Stimulated activated naive CD8-positive, alpha-beta T cell treated with anti-CD3 and anti-CD28 coated beads, Interleukin-15, Interleukin-2, amounts not matched to agents 100 U/mL and 50 U/mL, for 24 hours (primary cell): ENCODE measurements around the gene IGF1R.
"Not testable (repeated sequence)": the region's sequence is repeated elsewhere in the genome, so short reads cannot be mapped to it uniquely, and the experiment has no call there.

ENCODE experiments used
- ATAC-seq: fragments of 150-1000 bp; cut with Tn5 transposase; one replicate; pipeline ENCODE4 v1.10.0; 2021
- DNase-seq: peaks from one replicate; pipeline ENCODE4 v3.0.0; 2021

Gene IGF1R

DNA sequence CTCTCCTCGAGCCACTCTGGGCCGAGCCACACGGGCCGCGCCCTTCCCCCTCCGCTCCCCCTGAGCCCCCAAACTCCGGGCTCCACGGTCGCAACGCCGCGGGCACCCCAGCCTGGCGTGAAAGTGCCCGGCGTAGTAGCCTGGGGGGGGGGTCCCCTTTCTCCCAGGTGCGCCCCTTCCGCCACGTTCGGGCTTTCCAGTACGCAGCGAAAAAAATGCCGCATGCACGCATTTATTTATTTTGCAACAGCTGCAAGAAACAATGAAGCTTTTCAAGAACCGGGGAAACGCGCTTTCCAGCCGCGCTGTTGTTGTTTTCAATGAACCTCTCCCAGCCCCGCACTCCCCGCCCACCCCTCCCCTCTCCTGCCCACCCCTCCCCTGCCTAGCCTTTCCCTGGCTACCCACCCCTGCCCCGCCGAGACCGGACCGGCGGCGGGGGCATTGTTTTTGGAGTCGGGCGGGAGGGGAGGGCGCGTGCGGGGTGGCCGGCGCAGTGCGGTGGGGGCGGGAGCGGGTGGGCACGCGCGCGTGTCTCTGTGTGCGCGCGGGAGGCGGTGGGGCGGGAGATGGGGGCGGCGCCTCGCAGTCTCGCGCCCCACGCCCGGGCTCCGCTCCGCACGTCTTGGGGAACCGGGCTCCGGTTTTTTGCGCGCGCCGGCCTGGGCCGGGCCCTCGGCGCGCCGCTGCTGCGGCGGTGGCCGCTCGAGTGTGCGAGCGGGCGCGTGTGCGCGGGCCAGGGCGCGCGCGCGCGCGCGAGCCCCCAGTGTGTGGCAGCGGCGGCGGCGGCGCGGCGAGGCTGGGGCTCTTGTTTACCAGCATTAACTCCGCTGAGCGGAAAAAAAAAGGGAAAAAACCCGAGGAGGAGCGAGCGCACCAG is at the start of gene IGF1R:
IGF1R (plus strand) TSS at position 766 of the 880 bp plus-strand sequence. CDS start 1,043 bp downstream, outside the sequence.
- peak; percentile 72 for ATAC-seq
- peak; percentile 88 for DNase-seq

DNA sequence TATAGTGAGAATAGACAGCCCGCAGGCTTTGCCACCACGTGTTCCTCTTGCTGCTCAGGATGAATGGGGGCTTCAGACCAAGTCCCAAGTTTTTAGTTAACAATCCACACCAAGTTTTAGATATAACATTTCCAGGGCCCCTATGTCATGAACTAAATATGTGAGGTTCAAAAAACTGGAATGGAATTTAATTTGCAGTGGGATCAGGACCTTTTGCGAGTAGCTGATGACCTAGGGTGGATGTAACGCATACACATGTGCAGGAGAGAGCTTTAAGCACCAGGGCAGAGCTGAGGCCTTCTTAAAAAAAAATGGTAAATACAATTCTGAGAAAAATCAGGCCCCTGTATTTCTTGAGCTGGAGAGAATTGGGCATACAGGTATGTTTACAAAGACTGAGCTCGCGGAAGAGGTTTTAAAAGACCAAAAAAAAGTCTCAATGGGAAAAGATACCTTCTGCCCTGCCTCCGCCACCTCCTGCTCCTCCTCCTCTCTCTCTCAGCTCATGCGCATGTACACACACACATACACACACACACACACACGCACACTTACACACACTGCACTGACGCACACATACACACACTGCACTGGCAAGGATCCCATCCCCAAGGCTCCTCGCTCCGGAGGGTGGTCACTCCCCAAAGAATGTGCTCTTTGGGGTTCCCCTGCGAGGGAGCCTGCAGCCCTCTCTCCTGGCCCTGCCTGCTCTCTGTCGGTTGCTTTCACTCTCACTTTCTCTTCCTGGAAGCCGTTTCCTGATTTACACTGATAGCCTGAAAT is 48.2 kb upstream of the IGF1R start:
- peak; percentile 94 for ATAC-seq

GRCh38 chr15:98604983-98605382 is 43.4 kb upstream of the IGF1R start:
- DNase-seq (no peak), ATAC-seq (no peak)

More for the DNA sequence above, 48.2 kb upstream of the IGF1R start:
- DNase-seq: peak; percentile 51

DNA sequence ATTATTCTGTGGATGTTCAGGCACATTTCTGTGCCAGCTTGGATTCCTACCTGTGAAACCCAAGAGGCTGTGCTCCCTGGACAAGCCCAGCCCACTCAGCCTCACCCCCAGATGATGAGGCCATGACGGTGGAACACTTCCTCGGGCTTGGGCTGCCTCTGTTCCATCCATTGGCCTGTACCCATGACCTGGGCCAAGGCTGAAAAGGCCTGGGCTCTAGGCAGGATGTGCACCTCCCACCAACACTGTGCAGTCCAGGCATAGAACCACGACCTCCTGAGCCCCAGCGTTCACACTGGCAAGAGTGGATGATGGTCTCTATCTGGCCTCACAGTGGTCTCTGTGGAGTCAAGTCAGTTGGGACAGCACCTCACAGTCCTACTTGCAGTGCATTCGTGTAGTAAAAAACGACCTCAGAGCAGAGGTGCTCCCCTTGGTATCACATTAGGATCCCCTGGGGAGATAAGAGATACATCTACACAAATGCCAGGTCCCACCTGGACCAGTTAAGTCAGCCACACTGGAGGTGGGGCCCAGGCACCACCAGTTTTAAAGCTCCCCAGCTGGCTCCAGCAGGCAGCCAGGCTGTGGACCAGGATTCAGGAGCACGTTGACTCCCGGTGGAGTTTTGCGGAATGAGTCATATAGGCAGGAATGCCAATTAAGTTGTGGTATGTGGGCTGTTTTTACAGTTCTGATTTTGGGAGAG is 39.0 kb upstream of the IGF1R start:
- no peak for DNase-seq
- peak; percentile 36 for ATAC-seq

DNA sequence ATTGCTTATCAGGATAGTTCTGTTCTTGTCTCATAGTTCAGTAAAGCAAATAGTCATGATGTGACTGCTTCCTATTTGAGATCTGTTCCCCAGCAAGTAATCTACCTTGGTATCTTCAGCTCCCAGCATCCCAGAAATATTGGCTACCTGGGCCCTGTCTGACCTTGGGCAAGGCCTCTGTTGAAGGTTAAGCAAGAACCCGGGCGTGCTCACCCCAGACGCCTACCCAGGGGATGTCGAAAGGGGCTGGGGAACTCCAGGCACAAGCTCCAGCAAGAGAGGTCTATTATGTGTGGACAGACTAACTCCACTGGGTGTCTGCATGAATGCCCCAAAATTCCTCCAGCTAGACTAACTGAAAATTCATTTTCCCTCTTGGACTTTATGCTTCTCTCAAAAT is 37.3 kb upstream of the IGF1R start:
- ATAC-seq (no peak), DNase-seq (no peak)

GRCh38 chr15:98611808-98612207 is 36.5 kb upstream of the IGF1R start:
- no peak for DNase-seq
- ATAC-seq: no peak

GRCh38 chr15:98612490-98613110 is 35.7 kb upstream of the IGF1R start:
- ATAC-seq: no peak
- DNase-seq: no peak

- no peak for ATAC-seq
- no peak for DNase-seq
These were observed 33.7 kb upstream of the IGF1R start for GRCh38 chr15:98614681-98615080.

DNA sequence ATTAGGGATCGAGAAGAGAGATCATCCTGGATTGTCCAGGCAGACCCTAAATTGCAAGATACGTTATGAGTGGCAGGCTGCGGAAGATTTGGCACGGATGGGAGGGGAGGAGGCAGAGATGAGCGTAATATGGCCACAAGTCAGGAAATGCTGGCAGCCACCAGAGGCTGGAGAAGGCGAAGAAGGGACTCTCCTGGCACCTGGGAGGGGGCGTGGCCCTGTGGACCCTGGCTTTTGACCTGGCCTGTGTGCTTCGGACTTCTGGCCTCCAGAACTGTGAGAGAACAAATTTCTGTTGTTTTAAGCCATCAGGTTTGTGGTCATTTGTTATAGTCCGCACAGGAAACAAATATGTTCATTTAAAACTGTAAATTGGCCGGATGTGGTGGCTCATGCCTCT is 31.9 kb upstream of the IGF1R start:
- ATAC-seq (no peak), DNase-seq (no peak)

DNA sequence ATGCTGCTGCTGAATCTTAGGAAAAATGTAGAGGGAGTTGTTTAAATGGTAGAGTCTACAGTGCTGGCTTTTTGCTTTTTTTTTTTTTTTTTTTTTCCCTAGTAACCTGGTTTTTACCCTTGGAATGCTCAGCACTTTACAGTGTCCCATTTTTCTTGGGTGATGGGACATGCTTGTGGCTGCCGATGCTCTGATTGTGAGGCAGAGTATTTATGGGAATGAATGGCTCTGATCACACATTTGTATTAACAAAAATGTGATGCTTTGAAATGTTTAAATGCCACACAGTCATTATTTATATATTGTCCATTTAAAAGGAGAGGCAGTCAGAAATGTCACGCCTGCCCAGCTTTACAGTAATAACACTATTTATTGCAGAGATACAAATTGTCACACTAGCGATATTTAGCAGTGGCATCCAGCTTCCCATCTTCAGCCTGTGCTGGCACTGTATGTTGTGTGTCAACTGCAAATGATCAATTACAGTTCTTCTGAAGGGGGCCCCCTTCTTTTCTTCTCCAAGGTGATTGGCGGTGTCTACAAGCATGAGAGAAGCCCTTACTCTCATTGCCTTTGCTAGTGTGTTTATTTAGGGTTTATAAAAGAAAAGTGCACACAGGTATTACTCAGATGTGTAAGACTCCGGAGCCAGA is 30.9 kb upstream of the IGF1R start:
- DNase-seq: no peak
- ATAC-seq: no peak

- ATAC-seq, DNase-seq: not testable (repeated sequence)
These were observed 29.8 kb upstream of the IGF1R start for GRCh38 chr15:98618576-98618975.

GRCh38 chr15:98620020-98620419 is 28.3 kb upstream of the IGF1R start:
- DNase-seq: no peak
- ATAC-seq: no peak

GRCh38 chr15:98621021-98621420 is 27.3 kb upstream of the IGF1R start:
- no peak for DNase-seq
- no peak for ATAC-seq

DNA sequence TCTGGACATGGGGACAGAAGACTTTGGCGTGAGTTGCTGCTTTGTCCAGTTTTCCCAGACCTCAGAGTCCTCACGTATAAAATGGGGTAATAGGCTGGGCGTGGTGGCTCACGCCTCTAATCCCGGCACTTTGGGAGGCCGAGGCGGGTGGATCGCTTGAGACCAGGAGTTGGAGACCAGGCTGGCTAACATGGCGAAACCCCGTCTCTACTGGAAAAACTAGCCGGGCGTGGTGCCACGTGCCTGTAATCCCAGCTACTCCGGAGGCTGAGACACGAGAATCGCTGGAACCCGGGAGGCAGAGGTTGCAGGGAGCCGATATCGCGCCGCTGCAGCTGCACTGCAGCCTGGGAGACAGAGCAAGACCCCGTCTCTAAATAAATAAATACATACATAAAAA is 22.7 kb upstream of the IGF1R start:
- no peak for ATAC-seq

GRCh38 chr15:98626153-98626552 is 22.2 kb upstream of the IGF1R start:
- DNase-seq: no peak
- ATAC-seq: no peak

More for the DNA sequence above, 22.7 kb upstream of the IGF1R start:
- DNase-seq: no peak

- DNase-seq (no peak), ATAC-seq (no peak)
These were observed 20.1 kb upstream of the IGF1R start for GRCh38 chr15:98628216-98628615.

DNA sequence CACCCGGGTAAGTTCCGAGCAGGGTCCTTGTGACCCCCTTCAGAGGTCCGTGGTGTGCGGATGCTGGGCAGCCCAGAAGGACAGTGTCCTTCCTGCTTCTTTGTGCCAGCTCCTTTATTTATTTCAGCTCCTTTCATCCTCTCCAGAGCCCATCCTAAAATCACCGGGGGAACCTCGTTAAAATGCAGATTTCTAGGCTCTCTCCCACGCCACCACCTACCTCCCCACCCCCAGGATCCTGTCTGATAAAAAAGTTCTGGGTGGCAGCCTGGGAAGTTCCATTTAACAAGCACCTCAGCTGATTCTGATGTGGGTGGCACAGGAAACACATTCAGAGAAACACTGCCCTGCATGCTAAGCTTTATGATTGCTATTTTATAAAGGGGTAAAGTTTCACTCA is 12.5 kb upstream of the IGF1R start:
- DNase-seq (no peak), ATAC-seq (no peak)

DNA sequence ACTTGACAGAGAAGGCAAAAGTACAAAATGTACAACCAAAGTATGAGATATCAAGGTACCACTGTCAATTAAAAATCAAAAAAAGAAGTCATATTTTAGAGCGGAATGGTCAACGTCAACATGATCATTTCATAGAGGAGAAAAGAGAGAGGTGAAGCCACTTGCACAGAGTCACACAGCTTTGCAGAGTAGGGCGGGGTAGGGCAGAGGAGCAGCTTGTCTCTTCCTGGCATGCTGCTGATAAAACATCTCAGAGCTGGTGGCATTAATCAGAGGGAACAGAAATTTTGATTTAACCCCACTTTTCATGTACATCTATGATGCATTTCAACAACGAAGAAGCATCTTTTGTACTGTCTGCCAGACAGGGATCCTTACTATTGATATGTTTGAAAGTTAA is 5.2 kb upstream of the IGF1R start:
- no peak for ATAC-seq

DNA sequence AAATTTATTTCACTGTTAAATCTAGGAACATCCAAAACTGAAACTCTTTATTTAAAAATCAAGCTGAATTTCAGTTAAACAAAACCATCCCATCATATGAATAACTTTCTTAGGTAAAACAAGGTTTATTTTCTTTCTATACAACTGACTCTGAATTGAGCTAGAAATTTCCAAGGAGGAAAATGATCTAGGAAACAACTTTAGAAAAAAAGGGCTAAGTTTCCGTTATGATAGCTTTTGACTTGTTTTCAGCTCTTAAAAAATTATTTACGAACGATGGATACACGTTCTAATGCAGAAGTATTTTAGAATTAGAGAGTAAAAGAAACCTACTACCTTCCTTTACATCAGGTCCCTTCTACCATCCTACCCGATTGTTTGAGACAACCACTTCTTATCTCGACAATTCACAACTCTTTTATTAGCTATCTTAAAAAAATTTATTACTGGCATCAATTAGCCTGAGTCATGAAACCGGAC is 1.8 kb upstream of the IGF1R start:
- ATAC-seq (no peak), DNase-seq (no peak)

More for the DNA sequence above, 5.2 kb upstream of the IGF1R start:
- no peak for DNase-seq

GRCh38 chr15:98647026-98647773 is 1.1 kb upstream of the IGF1R start:
- DNase-seq (peak; percentile 74), ATAC-seq (peak; percentile 52)
